Karpas-422 (cell line): ENCODE results near the gene KAZN. TPM values are rescaled to one million over a fixed set of nuclear protein-coding genes. Genes with fewer than 3 reads are reported as not detected.

Experiments
- DNase-seq: peaks from one replicate; pipeline ENCODE4 v3.0.0-alpha.2; 2015
- H2AFZ ChIP-seq: fragments of 200-600 bp; sonication (generic); 2 replicates; pipeline ENCODE4 v1.6.1; 2014; ENCODE audit warnings: antibody characterized with exemption, low read length, mixed read lengths
- H3K27ac ChIP-seq: fragments of 200-600 bp; sonication (generic); 2 replicates; pipeline ENCODE4 v1.5.1; 2014; ENCODE audit warnings: mild to moderate bottlenecking, low read length, moderate library complexity
- H3K27me3 ChIP-seq: fragments of 200-600 bp; sonication (generic); 2 replicates; pipeline ENCODE4 v1.6.1; 2014; ENCODE audit warnings: low read length, mixed read lengths
- H3K36me3 ChIP-seq: fragments of 200-600 bp; sonication (generic); 2 replicates; pipeline ENCODE4 v1.6.1; 2014; ENCODE audit warnings: low read length, mixed read lengths; ENCODE audit not compliant: insufficient read depth
- H3K4me1 ChIP-seq: fragments of 200-600 bp; sonication (generic); 2 replicates; pipeline ENCODE4 v1.6.1; 2014; ENCODE audit warnings: mild to moderate bottlenecking, low read length, mixed read lengths
- H3K4me2 ChIP-seq: fragments of 200-600 bp; sonication (generic); 2 replicates; pipeline ENCODE4 v1.6.1; 2014; ENCODE audit warnings: low read length, low read depth, mild to moderate bottlenecking; ENCODE audit not compliant: poor library complexity, severe bottlenecking
- H3K4me3 ChIP-seq: fragments of 200-600 bp; sonication (generic); 2 replicates; pipeline ENCODE4 v1.5.1; 2014; ENCODE audit warnings: mild to moderate bottlenecking, antibody characterized with exemption, low read length, mixed read lengths
- H3K79me2 ChIP-seq: fragments of 200-600 bp; sonication (generic); 2 replicates; pipeline ENCODE4 v1.6.1; 2014; ENCODE audit warnings: mild to moderate bottlenecking, low read length, mixed read lengths
- H3K9ac ChIP-seq: fragments of 200-600 bp; sonication (generic); 2 replicates; pipeline ENCODE4 v1.6.0; 2014; ENCODE audit warnings: low read length
- H3K9me2 ChIP-seq: fragments of 200-600 bp; sonication (generic), shearing (Covaris generic); replicated peaks from 2 replicates; pipeline ENCODE4 v1.6.0; 2014; ENCODE audit warnings: mild to moderate bottlenecking, low read length, moderate library complexity; ENCODE audit not compliant: insufficient read depth
- H3K9me3 ChIP-seq: fragments of 300-700, 200-600 bp; sonication (generic); 2 replicates; pipeline ENCODE4 v1.6.1; 2014; ENCODE audit warnings: low read length, mixed read lengths
- H4K20me1 ChIP-seq: fragments of 200-600 bp; sonication (generic); 2 replicates; pipeline ENCODE4 v1.6.1; 2014; ENCODE audit warnings: mild to moderate bottlenecking, antibody characterized with exemption, low read length, low read depth; ENCODE audit not compliant: insufficient read depth
- total RNA-seq: library from RNA; depleted of rRNA; stranded (reverse); fragments of >200 nt; shearing (Covaris generic); gene quantifications from 2 replicates; pipeline ENCODE4 v1.2.3, GENCODE V29; 2014; ENCODE audit warnings: low replicate concordance

The KAZN gene
- total RNA-seq, 1 experiment from 2014 or later, result not detected

- no peaks in the 10 kb centered on the region for H3K36me3 ChIP-seq
- H3K79me2 ChIP-seq, result no peaks in the 10 kb centered on the region
- DNase-seq, result no peak
- H3K4me3 ChIP-seq, result no peak overlapping the region
- no peak overlapping the region for H3K27ac ChIP-seq
- H3K9me3 ChIP-seq, result peaks cover 9% of the 10 kb centered on the region; the same call in 1 of the 2 replicates
- H3K27me3 ChIP-seq, result no peaks in the 10 kb centered on the region; the same call in 1 of the 2 replicates
- no peaks in the 10 kb centered on the region for H4K20me1 ChIP-seq
- H3K4me2 ChIP-seq, result no peak overlapping the region
- H3K9ac ChIP-seq, result no peak overlapping the region
- H3K9me2 ChIP-seq, result no peaks in the 10 kb centered on the region
- H3K4me1 ChIP-seq, result no peaks in the 10 kb centered on the region
- H2AFZ ChIP-seq, result no peak overlapping the region
These were observed 245.9 kb downstream of the KAZN start for GRCh38 chr1:14844356-14844755.

- no peaks in the 10 kb centered on the region for H3K9me2 ChIP-seq
- no peaks in the 10 kb centered on the region for H3K36me3 ChIP-seq
- H3K9me3 ChIP-seq, result peaks cover 9% of the 10 kb centered on the region; the same call in 1 of the 2 replicates
- H3K4me2 ChIP-seq, result no peak overlapping the region
- H4K20me1 ChIP-seq, result no peaks in the 10 kb centered on the region
- no peak overlapping the region for H2AFZ ChIP-seq
- no peak for DNase-seq
- H3K4me1 ChIP-seq, result no peaks in the 10 kb centered on the region
- H3K4me3 ChIP-seq, result no peak overlapping the region
- no peaks in the 10 kb centered on the region; the same call in 1 of the 2 replicates for H3K27me3 ChIP-seq
- no peaks in the 10 kb centered on the region for H3K79me2 ChIP-seq
- no peak overlapping the region for H3K9ac ChIP-seq
- H3K27ac ChIP-seq, result no peak overlapping the region
These were observed 246.6 kb downstream of the KAZN start for GRCh38 chr1:14844923-14845617.

DNA sequence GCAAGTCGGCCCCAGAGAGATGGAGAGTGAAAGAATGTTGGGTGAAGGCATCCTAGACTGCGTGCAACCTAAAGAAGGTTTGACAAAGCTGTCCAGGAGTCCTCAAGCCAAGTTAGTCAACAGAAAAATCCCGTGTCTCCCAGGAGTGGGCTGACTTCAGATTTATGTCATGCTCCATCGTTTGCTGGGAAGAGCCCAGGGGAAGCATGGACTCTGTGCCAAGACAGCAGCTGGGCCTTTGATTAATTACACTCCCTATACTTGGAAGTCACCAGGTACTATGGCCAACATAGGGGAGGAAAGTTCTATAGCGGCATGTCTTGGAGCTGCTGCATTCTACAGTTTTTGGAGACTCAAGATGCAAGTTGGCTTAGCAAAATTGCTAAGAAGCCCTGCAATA lies 247.4 kb downstream of the KAZN start:
- Histone ChIP-seq H3K9me2 (no peaks in the 10 kb centered on the region), H3K9me3 (peaks cover 9% of the 10 kb centered on the region; the same call in 1 of the 2 replicates), H2AFZ (no peak overlapping the region), H3K27ac (no peak overlapping the region), H3K36me3 (no peaks in the 10 kb centered on the region), H3K4me3 (no peak overlapping the region), H3K4me2 (no peak overlapping the region), H4K20me1 (no peaks in the 10 kb centered on the region), H3K27me3 (no peaks in the 10 kb centered on the region; the same call in 1 of the 2 replicates), H3K79me2 (no peaks in the 10 kb centered on the region), H3K9ac (no peak overlapping the region), H3K4me1 (no peaks in the 10 kb centered on the region)
- no peak for DNase-seq

- Histone ChIP-seq H3K4me3 (no peak overlapping the region), H3K36me3 (no peaks in the 10 kb centered on the region), H2AFZ (no peak overlapping the region), H3K27ac (no peak overlapping the region), H3K4me1 (no peaks in the 10 kb centered on the region), H3K79me2 (no peaks in the 10 kb centered on the region), H3K27me3 (no peaks in the 10 kb centered on the region; the same call in 1 of the 2 replicates), H3K4me2 (no peak overlapping the region), H3K9me3 (peaks cover 7% of the 10 kb centered on the region; the same call in 1 of the 2 replicates), H4K20me1 (no peaks in the 10 kb centered on the region), H3K9me2 (no peaks in the 10 kb centered on the region), H3K9ac (no peak overlapping the region)
- DNase-seq, result no peak
These were observed 248.2 kb downstream of the KAZN start for GRCh38 chr1:14846688-14847087.

DNA sequence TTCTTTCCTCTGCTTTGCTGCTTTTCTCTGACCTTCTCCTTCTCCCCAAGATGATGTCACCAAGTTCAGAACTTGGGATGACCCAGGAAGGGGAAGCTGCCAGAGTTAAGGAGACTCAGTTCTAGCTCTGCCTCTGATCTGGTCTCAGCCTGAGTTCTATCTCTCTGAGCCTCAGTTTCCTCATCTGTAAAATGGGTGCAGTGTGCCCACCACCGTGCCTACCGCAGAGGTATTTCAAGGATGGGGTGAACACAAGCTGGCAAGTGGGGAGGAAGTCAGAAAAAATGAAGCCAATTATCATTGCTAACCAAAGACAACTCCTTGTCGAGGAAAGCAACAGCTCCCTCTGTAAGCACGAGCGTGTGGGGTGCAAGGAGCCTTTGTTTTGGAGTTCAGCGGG lies 249.7 kb downstream of the KAZN start:
- no peak overlapping the region for H3K9ac ChIP-seq
- H3K27ac ChIP-seq, result no peak overlapping the region
- H4K20me1 ChIP-seq, result no peaks in the 10 kb centered on the region
- no peak overlapping the region for H3K4me3 ChIP-seq
- DNase-seq, result no peak
- no peaks in the 10 kb centered on the region for H3K4me1 ChIP-seq
- no peaks in the 10 kb centered on the region for H3K9me3 ChIP-seq
- H2AFZ ChIP-seq, result no peak overlapping the region
- no peaks in the 10 kb centered on the region for H3K9me2 ChIP-seq
- no peaks in the 10 kb centered on the region for H3K79me2 ChIP-seq
- H3K36me3 ChIP-seq, result no peaks in the 10 kb centered on the region
- no peak overlapping the region for H3K4me2 ChIP-seq
- no peaks in the 10 kb centered on the region for H3K27me3 ChIP-seq

- no peak overlapping the region for H3K9ac ChIP-seq
- H3K79me2 ChIP-seq, result no peaks in the 10 kb centered on the region
- H3K4me2 ChIP-seq, result no peak overlapping the region
- H4K20me1 ChIP-seq, result no peaks in the 10 kb centered on the region
- no peak overlapping the region for H3K27ac ChIP-seq
- no peaks in the 10 kb centered on the region for H3K36me3 ChIP-seq
- H3K9me2 ChIP-seq, result no peaks in the 10 kb centered on the region
- no peak overlapping the region for H2AFZ ChIP-seq
- H3K27me3 ChIP-seq, result no peaks in the 10 kb centered on the region
- no peaks in the 10 kb centered on the region for H3K9me3 ChIP-seq
- no peaks in the 10 kb centered on the region for H3K4me1 ChIP-seq
- no peak overlapping the region for H3K4me3 ChIP-seq
- no peak for DNase-seq
These were observed 250.1 kb downstream of the KAZN start for GRCh38 chr1:14848625-14849024.

DNA sequence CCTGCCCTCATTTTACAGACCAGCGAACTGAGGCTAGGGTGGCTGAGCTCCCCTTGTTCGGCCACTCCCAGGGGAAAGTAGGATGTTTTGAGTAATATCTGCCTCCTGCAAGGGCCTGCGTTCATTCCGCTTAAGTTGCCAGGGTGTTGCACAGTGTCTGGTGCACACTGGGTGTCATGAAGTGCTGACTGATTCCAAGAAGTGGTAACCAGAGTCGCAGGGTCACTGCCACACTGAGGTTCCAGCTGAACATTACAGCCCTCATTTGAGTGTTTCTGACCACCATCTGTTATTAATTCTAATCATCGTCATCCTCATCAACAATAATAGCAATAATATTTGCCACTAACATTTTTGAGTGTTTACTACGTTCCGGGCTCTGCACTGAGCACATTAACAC lies 250.6 kb downstream of the KAZN start:
- H3K9me3 ChIP-seq, result no peaks in the 10 kb centered on the region
- H3K27me3 ChIP-seq, result no peaks in the 10 kb centered on the region
- no peak overlapping the region for H3K4me2 ChIP-seq
- no peaks in the 10 kb centered on the region for H3K9me2 ChIP-seq
- no peak overlapping the region for H3K27ac ChIP-seq
- no peaks in the 10 kb centered on the region for H3K4me1 ChIP-seq
- no peaks in the 10 kb centered on the region for H4K20me1 ChIP-seq
- H2AFZ ChIP-seq, result no peak overlapping the region
- DNase-seq, result no peak
- no peaks in the 10 kb centered on the region for H3K36me3 ChIP-seq
- H3K9ac ChIP-seq, result no peak overlapping the region
- H3K79me2 ChIP-seq, result no peaks in the 10 kb centered on the region
- no peak overlapping the region for H3K4me3 ChIP-seq

- Histone ChIP-seq H3K9ac (no peak overlapping the region), H3K9me2 (no peaks in the 10 kb centered on the region), H3K36me3 (no peaks in the 10 kb centered on the region), H2AFZ (no peak overlapping the region), H3K27me3 (no peaks in the 10 kb centered on the region), H3K4me2 (no peak overlapping the region), H3K4me1 (no peaks in the 10 kb centered on the region), H3K27ac (no peak overlapping the region), H3K9me3 (no peaks in the 10 kb centered on the region), H3K79me2 (no peaks in the 10 kb centered on the region), H4K20me1 (no peaks in the 10 kb centered on the region), H3K4me3 (no peak overlapping the region)
- DNase-seq, result no peak
These were observed 252.1 kb downstream of the KAZN start for GRCh38 chr1:14850563-14850962.
